ENCODE data around the gene FOXR1.

DNA sequence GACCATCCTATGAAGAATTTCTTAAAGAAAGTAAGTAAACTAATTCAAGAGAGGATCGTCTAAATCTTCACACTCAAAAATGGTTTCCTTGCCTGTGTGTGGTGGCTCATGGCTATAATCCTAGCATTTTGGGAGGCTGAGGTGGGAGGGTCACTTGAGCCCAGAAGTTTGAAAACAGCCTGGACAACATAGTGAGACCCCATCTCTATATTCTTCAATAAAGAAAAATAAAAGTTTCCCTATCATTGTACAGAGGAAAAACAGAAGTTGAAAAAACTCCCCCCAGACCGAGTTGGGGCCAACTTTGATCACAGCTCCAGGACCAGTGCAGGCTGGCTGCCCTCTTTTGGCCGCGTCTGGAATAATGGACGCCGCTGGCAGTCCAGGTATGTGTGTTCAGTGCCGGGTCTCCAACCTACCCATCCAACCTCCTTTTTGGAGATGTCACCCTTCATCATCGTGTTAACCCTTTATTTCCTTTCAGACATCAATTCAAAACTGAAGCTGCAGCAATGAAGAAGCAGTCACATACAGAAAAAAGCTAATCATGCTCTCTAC is 43.6 kb downstream of the FOXR1 start:
- TF ChIP-seq POLR2A (IDR thresholded peaks at IDR 0.05; ENCODE audit: low read length) (no peak), GATA1 (IDR thresholded peaks at IDR 0.05; ENCODE audit: low read depth, low read length) (no peak)

Data from erythroblast (primary cell).